ENCODE results near the gene PDE4D. TPM values are rescaled to one million over a fixed set of nuclear protein-coding genes. Genes with fewer than 3 reads are reported as not detected.

PDE4D gene
- total RNA-seq, 1 experiment from 2014 or later: 5.3 TPM

GRCh38 chr5:59341760-59342159 lies 551.8 kb downstream of the PDE4D start:
- no peak for DNase-seq

GRCh38 chr5:59341155-59341554 lies 552.4 kb downstream of the PDE4D start:
- Histone ChIP-seq H3K36me3 (replicated peaks; ENCODE audit: control insufficient read depth, insufficient read depth, low read length) (no peaks in the 10 kb centered on the region), H3K27me3 (ENCODE audit: control insufficient read depth, insufficient read depth, low read length) (no peaks in the 10 kb centered on the region), H3K4me3 (ENCODE audit: insufficient read depth, low read depth, low read length) (no peak overlapping the region)
- no peak for DNase-seq

More at GRCh38 chr5:59341760-59342159, 551.8 kb downstream of the PDE4D start:
- Histone ChIP-seq H3K36me3 (replicated peaks; ENCODE audit: control insufficient read depth, insufficient read depth, low read length) (no peaks in the 10 kb centered on the region), H3K4me3 (ENCODE audit: insufficient read depth, low read depth, low read length) (no peak overlapping the region), H3K27me3 (ENCODE audit: control insufficient read depth, insufficient read depth, low read length) (no peaks in the 10 kb centered on the region)

- Histone ChIP-seq H3K27me3 (ENCODE audit: control insufficient read depth, insufficient read depth, low read length) (no peaks in the 10 kb centered on the region), H3K36me3 (replicated peaks; ENCODE audit: control insufficient read depth, insufficient read depth, low read length) (no peaks in the 10 kb centered on the region), H3K4me3 (ENCODE audit: insufficient read depth, low read depth, low read length) (no peak overlapping the region)
- DNase-seq: no peak
Observed at GRCh38 chr5:59340637-59341036, 552.9 kb downstream of the PDE4D start.

- no peak for DNase-seq
- Histone ChIP-seq H3K36me3 (replicated peaks; ENCODE audit: control insufficient read depth, insufficient read depth, low read length) (no peaks in the 10 kb centered on the region), H3K27me3 (ENCODE audit: control insufficient read depth, insufficient read depth, low read length) (no peaks in the 10 kb centered on the region), H3K4me3 (ENCODE audit: insufficient read depth, low read depth, low read length) (no peak overlapping the region)
Observed at GRCh38 chr5:59337240-59337639, 556.3 kb downstream of the PDE4D start.

GRCh38 chr5:59335544-59335943 lies 558.0 kb downstream of the PDE4D start:
- peak; percentile 10 for DNase-seq
- H3K4me3 ChIP-seq (ENCODE audit: insufficient read depth, low read depth, low read length): no peak overlapping the region
- H3K27me3 ChIP-seq (ENCODE audit: control insufficient read depth, insufficient read depth, low read length): no peaks in the 10 kb centered on the region
- H3K36me3 ChIP-seq (replicated peaks; ENCODE audit: control insufficient read depth, insufficient read depth, low read length): no peaks in the 10 kb centered on the region

- H3K4me3 ChIP-seq (ENCODE audit: insufficient read depth, low read depth, low read length): no peak overlapping the region
- H3K27me3 ChIP-seq (ENCODE audit: control insufficient read depth, insufficient read depth, low read length): no peaks in the 10 kb centered on the region
- DNase-seq: no peak
- no peaks in the 10 kb centered on the region for H3K36me3 ChIP-seq (replicated peaks; ENCODE audit: control insufficient read depth, insufficient read depth, low read length)
Observed at GRCh38 chr5:59333416-59333815, 560.1 kb downstream of the PDE4D start.

GRCh38 chr5:59332236-59332973 lies 561.1 kb downstream of the PDE4D start:
- Histone ChIP-seq H3K4me3 (ENCODE audit: insufficient read depth, low read depth, low read length) (no peak overlapping the region), H3K36me3 (replicated peaks; ENCODE audit: control insufficient read depth, insufficient read depth, low read length) (no peaks in the 10 kb centered on the region), H3K27me3 (ENCODE audit: control insufficient read depth, insufficient read depth, low read length) (no peaks in the 10 kb centered on the region)
- DNase-seq: no peak

GRCh38 chr5:59330680-59331079 lies 562.8 kb downstream of the PDE4D start:
- Histone ChIP-seq H3K4me3 (ENCODE audit: insufficient read depth, low read depth, low read length) (no peak overlapping the region), H3K36me3 (replicated peaks; ENCODE audit: control insufficient read depth, insufficient read depth, low read length) (no peaks in the 10 kb centered on the region), H3K27me3 (ENCODE audit: control insufficient read depth, insufficient read depth, low read length) (no peaks in the 10 kb centered on the region)
- DNase-seq: no peak

- DNase-seq: peak; percentile 5
- Histone ChIP-seq H3K4me3 (ENCODE audit: insufficient read depth, low read depth, low read length) (no peak overlapping the region), H3K36me3 (replicated peaks; ENCODE audit: control insufficient read depth, insufficient read depth, low read length) (no peaks in the 10 kb centered on the region), H3K27me3 (ENCODE audit: control insufficient read depth, insufficient read depth, low read length) (no peaks in the 10 kb centered on the region)
Observed at GRCh38 chr5:59328709-59329296, 564.7 kb downstream of the PDE4D start.

- Histone ChIP-seq H3K27me3 (ENCODE audit: control insufficient read depth, insufficient read depth, low read length) (no peaks in the 10 kb centered on the region), H3K4me3 (ENCODE audit: insufficient read depth, low read depth, low read length) (no peak overlapping the region), H3K36me3 (replicated peaks; ENCODE audit: control insufficient read depth, insufficient read depth, low read length) (no peaks in the 10 kb centered on the region)
- DNase-seq: no peak
Observed at GRCh38 chr5:59327191-59327980, 566.1 kb downstream of the PDE4D start.

- Histone ChIP-seq H3K4me3 (ENCODE audit: insufficient read depth, low read depth, low read length) (no peak overlapping the region), H3K27me3 (ENCODE audit: control insufficient read depth, insufficient read depth, low read length) (no peaks in the 10 kb centered on the region), H3K36me3 (replicated peaks; ENCODE audit: control insufficient read depth, insufficient read depth, low read length) (no peaks in the 10 kb centered on the region)
- no peak for DNase-seq
Observed at GRCh38 chr5:59326596-59326995, 566.9 kb downstream of the PDE4D start.

- Histone ChIP-seq H3K27me3 (ENCODE audit: control insufficient read depth, insufficient read depth, low read length) (no peaks in the 10 kb centered on the region), H3K4me3 (ENCODE audit: insufficient read depth, low read depth, low read length) (no peak overlapping the region), H3K36me3 (replicated peaks; ENCODE audit: control insufficient read depth, insufficient read depth, low read length) (no peaks in the 10 kb centered on the region)
- no peak for DNase-seq
Observed at GRCh38 chr5:59325070-59325469, 568.5 kb downstream of the PDE4D start.

GRCh38 chr5:59322894-59323293 lies 570.6 kb downstream of the PDE4D start:
- Histone ChIP-seq H3K4me3 (ENCODE audit: insufficient read depth, low read depth, low read length) (no peak overlapping the region), H3K36me3 (replicated peaks; ENCODE audit: control insufficient read depth, insufficient read depth, low read length) (no peaks in the 10 kb centered on the region), H3K27me3 (ENCODE audit: control insufficient read depth, insufficient read depth, low read length) (no peaks in the 10 kb centered on the region)
- DNase-seq: no peak

GRCh38 chr5:59322058-59322457 lies 571.5 kb downstream of the PDE4D start:
- DNase-seq: no peak
- H3K36me3 ChIP-seq (replicated peaks; ENCODE audit: control insufficient read depth, insufficient read depth, low read length): no peaks in the 10 kb centered on the region
- H3K4me3 ChIP-seq (ENCODE audit: insufficient read depth, low read depth, low read length): no peak overlapping the region
- H3K27me3 ChIP-seq (ENCODE audit: control insufficient read depth, insufficient read depth, low read length): no peaks in the 10 kb centered on the region

- no peak overlapping the region for H3K4me3 ChIP-seq (ENCODE audit: insufficient read depth, low read depth, low read length)
- no peaks in the 10 kb centered on the region for H3K36me3 ChIP-seq (replicated peaks; ENCODE audit: control insufficient read depth, insufficient read depth, low read length)
- DNase-seq: no peak
- H3K27me3 ChIP-seq (ENCODE audit: control insufficient read depth, insufficient read depth, low read length): no peaks in the 10 kb centered on the region
Observed at GRCh38 chr5:59321642-59322041, 571.9 kb downstream of the PDE4D start.

All from H7 (cell line).